ENCODE results near the gene ELOA.

GRCh38 chr1:23698466-23698865, 44.8 kb upstream of the ELOA start:
- TF ChIP-seq POLR2A (IDR thresholded peaks at IDR 0.05; ENCODE audit: low read depth, low read length) (peak; percentile 66), POLR2AphosphoS5 (IDR thresholded peaks at IDR 0.05; ENCODE audit: low read depth, low read length) (peak; percentile 73; the same call in 1 of the 2 replicates), TAF1 (IDR thresholded peaks at IDR 0.05; ENCODE audit: borderline replicate concordance, low read depth, low read length) (no peak)
